Measurements from ENCODE around the gene RAB11FIP5. TPM values are rescaled to one million over a fixed set of nuclear protein-coding genes. Genes with fewer than 3 reads are reported as not detected.
"Not testable (repeated sequence)": the region's sequence is repeated elsewhere in the genome, so short reads cannot be mapped to it uniquely, and the experiment has no call there.

RAB11FIP5 gene
- polyA plus RNA-seq, 10 donors = 12.3 to 17.8 (median 15.7) TPM

- DNase-seq = no peak
Measured at GRCh38 chr2:73072129-73072395, 40.7 kb downstream of the RAB11FIP5 start.

GRCh38 chr2:73071360-73072128, 41.2 kb downstream of the RAB11FIP5 start, which contains the start of gene SFXN5:
SFXN5 (minus strand) TSS chr2:73071712; CDS start chr2:73071705, 7 bp downstream.
- peak; percentile 97 to 100 (median 98) for DNase-seq

- peak in 1 of 3 donors; percentile 61 for DNase-seq
Measured at GRCh38 chr2:73070643-73071359, 41.9 kb downstream of the RAB11FIP5 start.

GRCh38 chr2:73069855-73070642, 42.7 kb downstream of the RAB11FIP5 start:
- DNase-seq = no peak

- DNase-seq = no peak
Measured at GRCh38 chr2:73069041-73069854, 43.5 kb downstream of the RAB11FIP5 start.

- DNase-seq = no peak
Measured at GRCh38 chr2:73068147-73068546, 44.6 kb downstream of the RAB11FIP5 start.

GRCh38 chr2:73067043-73067442, 45.7 kb downstream of the RAB11FIP5 start:
- DNase-seq = no peak

GRCh38 chr2:73065070-73065469, 47.7 kb downstream of the RAB11FIP5 start:
- DNase-seq = not testable (repeated sequence)

- DNase-seq = peak in 1 of 3 donors; percentile 62
Measured at GRCh38 chr2:73063909-73064875, 48.6 kb downstream of the RAB11FIP5 start.

GRCh38 chr2:73063472-73063871, 49.3 kb downstream of the RAB11FIP5 start:
- no peak for DNase-seq

- DNase-seq = no peak
Measured at GRCh38 chr2:73059106-73059505, 53.6 kb downstream of the RAB11FIP5 start.

- DNase-seq = no peak
Measured at GRCh38 chr2:73054980-73055379, 57.8 kb downstream of the RAB11FIP5 start.

GRCh38 chr2:73053316-73054114, 59.2 kb downstream of the RAB11FIP5 start:
- DNase-seq = no peak

GRCh38 chr2:73050121-73050545, 62.6 kb downstream of the RAB11FIP5 start:
- DNase-seq = peak in 1 of 3 donors; percentile 12

GRCh38 chr2:73043929-73044832, 68.6 kb downstream of the RAB11FIP5 start:
- DNase-seq = no peak

GRCh38 chr2:73043276-73043675, 69.5 kb downstream of the RAB11FIP5 start:
- DNase-seq = no peak

- no peak for DNase-seq
Measured at GRCh38 chr2:73037947-73038585, 74.7 kb downstream of the RAB11FIP5 start.

GRCh38 chr2:73036766-73037165, 76.0 kb downstream of the RAB11FIP5 start:
- DNase-seq = no peak
